Duodenal mucosa (tissue), 2 donors: Measurements from ENCODE around the gene NNT.

Experiments used
- H3K27ac ChIP-seq: one replicate; pipeline ENCODE4 v1.7.0; 2013; ENCODE audit warnings: low read depth, low read length
- H3K27me3 ChIP-seq, 2 donors: one replicate each; pipeline ENCODE4 v1.7.0; 2013; ENCODE audit warnings: low read length in 2 of 2, control low read depth in 1 of 2; ENCODE audit not compliant: insufficient read depth in 2 of 2, control insufficient read depth in 1 of 2
- H3K36me3 ChIP-seq, 2 donors: one replicate each; pipeline ENCODE4 v1.7.0; 2013; ENCODE audit warnings: low read length in 2 of 2, control low read depth in 1 of 2; ENCODE audit not compliant: insufficient read depth in 2 of 2, control insufficient read depth in 1 of 2
- H3K4me1 ChIP-seq, 2 donors: one replicate each; pipeline ENCODE4 v1.7.0; 2013; ENCODE audit warnings: low read length in 2 of 2, control low read depth in 1 of 2; ENCODE audit not compliant: insufficient read depth in 2 of 2, control insufficient read depth in 1 of 2
- H3K4me3 ChIP-seq, 2 donors: one replicate each; pipeline ENCODE4 v1.7.0; 2013; ENCODE audit warnings: low read length in 2 of 2, low read depth in 1 of 2
- H3K9ac ChIP-seq, 2 donors: one replicate each; pipeline ENCODE4 v1.7.0; 2013; ENCODE audit warnings: low read length in 2 of 2, low read depth in 1 of 2
- H3K9me3 ChIP-seq, 2 donors: one replicate each; pipeline ENCODE4 v1.7.0; 2013; ENCODE audit warnings: low read length in 2 of 2, control low read depth in 1 of 2; ENCODE audit not compliant: control insufficient read depth in 1 of 2

NNT gene

DNA sequence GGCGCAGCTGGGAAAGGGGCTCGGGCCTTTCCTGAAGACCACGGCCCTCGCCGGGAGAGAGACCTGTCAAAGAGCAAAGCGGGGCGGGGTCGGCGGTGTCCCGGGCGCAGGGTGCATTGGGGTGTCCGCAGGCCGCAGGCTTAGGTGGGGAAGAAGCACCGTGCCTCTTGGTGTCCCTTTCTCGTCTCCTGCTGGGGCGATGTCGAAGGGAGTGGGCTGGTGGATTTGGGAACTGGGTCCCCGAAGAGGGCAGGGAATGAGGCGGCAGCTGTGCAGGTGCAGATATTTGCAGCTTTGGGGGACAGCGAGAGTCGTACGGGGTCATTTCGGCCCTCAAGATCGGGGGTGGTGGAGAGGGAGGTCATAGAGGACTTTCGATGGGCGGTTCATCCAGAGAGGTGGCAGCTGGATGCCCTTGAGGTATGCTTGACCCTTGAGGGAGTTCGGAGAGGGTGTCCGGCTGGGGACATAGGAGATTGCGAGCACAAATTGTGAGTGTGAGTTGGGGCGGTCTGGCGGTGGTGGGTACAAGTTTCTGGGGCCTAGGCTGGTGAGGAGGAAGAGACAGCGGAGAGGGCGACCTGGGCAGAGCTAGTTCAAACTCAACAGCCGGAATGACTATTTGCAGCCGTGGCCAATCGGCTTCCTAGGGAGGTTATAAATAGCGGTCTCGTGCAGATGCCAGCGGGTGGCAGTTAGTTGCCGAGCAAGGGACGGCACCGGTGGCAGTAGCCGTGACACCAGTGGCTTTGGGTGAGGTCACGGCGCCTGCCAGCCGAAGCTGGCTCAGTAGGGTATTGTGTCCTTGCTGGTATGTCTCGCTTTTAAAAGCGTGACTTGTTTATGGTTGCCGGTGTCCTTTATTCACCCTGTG, 601 bp downstream of the NNT start:
- Histone ChIP-seq H3K9ac (peak overlapping the region; percentile 79 to 88), H3K27me3 (no peaks in the 10 kb centered on the region), H3K36me3 (peaks cover 0 to 3% of the 10 kb centered on the region in 2 donors), H3K4me1 (peaks cover 15 to 16% of the 10 kb centered on the region in 2 donors), H3K4me3 (peak overlapping the region; percentile 88 to 91), H3K27ac (peak overlapping the region; percentile 63), H3K9me3 (no peaks in the 10 kb centered on the region)

DNA sequence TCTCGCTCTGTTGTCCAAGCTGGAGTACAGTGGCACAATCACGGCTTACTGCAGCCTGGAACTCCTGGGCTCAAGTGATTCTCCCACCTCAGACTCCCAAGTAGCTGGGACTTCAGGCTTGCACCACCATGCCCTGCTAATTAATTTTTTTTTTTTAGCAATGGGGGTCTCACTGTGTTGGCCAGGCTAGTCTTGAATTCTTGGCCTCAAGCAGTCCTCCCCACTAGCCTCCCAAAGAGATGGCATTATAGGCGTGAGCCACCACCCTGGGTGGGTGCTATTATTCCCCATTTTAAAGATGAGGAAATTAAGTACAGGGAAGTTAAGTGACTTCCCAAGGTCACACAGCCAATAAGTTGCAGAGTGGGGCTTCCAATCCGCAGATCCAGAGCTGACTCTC, 1.7 kb downstream of the NNT start:
- no peaks in the 10 kb centered on the region for H3K27me3 ChIP-seq
- peaks cover 0 to 6% of the 10 kb centered on the region in 2 donors for H3K36me3 ChIP-seq
- no peaks in the 10 kb centered on the region for H3K9me3 ChIP-seq
- peaks cover 15 to 16% of the 10 kb centered on the region in 2 donors for H3K4me1 ChIP-seq
- no peak overlapping the region for H3K27ac ChIP-seq
- H3K4me3 ChIP-seq, result no peak overlapping the region
- no peak overlapping the region for H3K9ac ChIP-seq

- H3K9me3 ChIP-seq, result no peaks in the 10 kb centered on the region
- H3K9ac ChIP-seq, result no peak overlapping the region
- no peak overlapping the region for H3K4me3 ChIP-seq
- no peak overlapping the region for H3K27ac ChIP-seq
- H3K27me3 ChIP-seq, result no peaks in the 10 kb centered on the region
- H3K36me3 ChIP-seq, result peaks cover 6 to 19% of the 10 kb centered on the region in 2 donors
- peaks cover 15 to 16% of the 10 kb centered on the region in 2 donors for H3K4me1 ChIP-seq
These were observed 3.4 kb downstream of the NNT start for GRCh38 chr5:43606351-43606750.

DNA sequence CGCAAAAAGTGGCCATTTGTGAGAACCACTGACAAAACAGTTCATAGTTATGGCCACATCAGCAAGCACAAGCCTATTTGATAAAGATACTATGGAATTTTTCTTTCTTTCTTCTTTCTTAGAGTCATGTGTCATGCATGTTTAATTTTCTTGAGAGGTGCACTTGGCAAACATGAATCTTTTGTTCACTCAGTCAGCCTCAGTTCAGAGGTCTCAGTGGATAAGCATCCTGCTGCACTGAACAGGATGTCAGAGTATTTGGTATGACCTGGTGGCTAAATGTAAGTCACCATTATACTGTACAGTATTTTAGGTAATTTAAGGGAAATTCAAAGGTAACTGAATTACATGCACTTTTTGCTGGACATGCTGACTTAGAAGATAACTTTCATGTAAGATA, 5.4 kb downstream of the NNT start:
- Histone ChIP-seq H3K27me3 (no peaks in the 10 kb centered on the region), H3K9me3 (no peaks in the 10 kb centered on the region), H3K36me3 (peaks cover 18 to 36% of the 10 kb centered on the region in 2 donors), H3K4me3 (no peak overlapping the region), H3K9ac (no peak overlapping the region), H3K4me1 (peaks cover 6 to 9% of the 10 kb centered on the region in 2 donors), H3K27ac (no peak overlapping the region)

DNA sequence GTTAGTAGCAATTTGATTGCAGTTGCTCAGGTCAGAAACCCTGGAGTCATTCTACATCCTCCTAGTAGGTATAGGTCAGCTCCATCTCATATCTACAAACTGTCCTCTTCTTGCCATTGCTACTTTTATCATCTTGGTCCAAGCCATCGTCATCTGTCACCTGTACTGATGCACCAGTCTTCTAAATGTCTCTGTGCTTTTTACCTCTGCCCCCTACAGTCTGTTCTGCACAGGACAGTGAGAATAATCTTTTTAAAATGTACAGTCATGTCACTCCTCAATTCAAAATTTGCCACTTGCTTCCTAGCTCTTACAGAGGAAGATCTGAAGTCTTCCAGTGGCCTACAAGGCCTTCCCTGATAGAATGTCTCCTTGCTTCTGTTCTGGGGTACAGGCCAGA, 6.8 kb downstream of the NNT start:
- H3K4me3 ChIP-seq, result no peak overlapping the region
- no peaks in the 10 kb centered on the region for H3K27me3 ChIP-seq
- no peaks in the 10 kb centered on the region for H3K4me1 ChIP-seq
- no peak overlapping the region for H3K9ac ChIP-seq
- no peaks in the 10 kb centered on the region for H3K9me3 ChIP-seq
- peaks cover 23 to 46% of the 10 kb centered on the region in 2 donors for H3K36me3 ChIP-seq
- no peak overlapping the region for H3K27ac ChIP-seq

- H3K9me3 ChIP-seq, result no peaks in the 10 kb centered on the region
- no peaks in the 10 kb centered on the region for H3K27me3 ChIP-seq
- no peak overlapping the region for H3K27ac ChIP-seq
- H3K4me1 ChIP-seq, result no peaks in the 10 kb centered on the region
- H3K36me3 ChIP-seq, result peaks cover 32 to 52% of the 10 kb centered on the region in 2 donors
- no peak overlapping the region for H3K4me3 ChIP-seq
- H3K9ac ChIP-seq, result no peak overlapping the region
These were observed 10.4 kb downstream of the NNT start for GRCh38 chr5:43613370-43613769.

DNA sequence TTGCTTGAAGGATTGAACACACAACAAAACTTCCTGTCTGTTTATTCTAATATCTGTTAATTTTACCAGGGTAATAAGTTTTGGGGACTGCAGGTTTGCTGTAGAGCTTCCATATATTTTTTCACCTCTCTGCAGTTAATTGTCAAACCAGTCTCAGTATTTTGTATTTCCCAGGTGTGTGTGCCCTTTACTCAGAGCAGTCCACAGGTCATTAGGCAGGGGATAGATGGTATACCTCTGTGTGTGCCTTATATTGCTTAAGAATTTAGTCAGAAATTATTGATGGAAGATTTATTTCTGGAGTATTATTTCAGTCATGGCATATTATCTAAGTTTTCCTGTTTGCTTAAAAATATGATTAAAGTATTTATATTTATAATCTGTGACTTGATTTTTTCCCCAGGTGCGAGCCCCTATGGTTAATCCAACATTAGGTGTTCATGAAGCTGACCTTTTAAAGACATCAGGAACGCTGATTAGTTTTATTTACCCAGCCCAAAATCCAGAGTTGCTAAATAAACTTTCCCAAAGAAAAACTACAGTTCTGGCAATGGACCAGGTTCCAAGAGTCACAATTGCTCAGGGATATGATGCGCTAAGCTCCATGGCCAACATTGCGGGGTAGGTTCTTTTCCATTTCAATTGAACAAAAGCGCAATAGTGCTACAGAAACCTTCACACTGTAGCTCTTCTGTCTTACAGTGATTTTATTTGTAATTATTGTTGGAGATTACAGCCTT, 12.6 kb downstream of the NNT start:
- H3K27ac ChIP-seq, result no peak overlapping the region
- no peaks in the 10 kb centered on the region for H3K27me3 ChIP-seq
- no peak overlapping the region for H3K9ac ChIP-seq
- H3K4me3 ChIP-seq, result no peak overlapping the region
- peaks cover 29 to 48% of the 10 kb centered on the region in 2 donors for H3K36me3 ChIP-seq
- no peaks in the 10 kb centered on the region for H3K4me1 ChIP-seq
- H3K9me3 ChIP-seq, result no peaks in the 10 kb centered on the region

- peaks cover 26 to 42% of the 10 kb centered on the region in 2 donors for H3K36me3 ChIP-seq
- no peaks in the 10 kb centered on the region for H3K4me1 ChIP-seq
- H3K27me3 ChIP-seq, result no peaks in the 10 kb centered on the region
- no peak overlapping the region for H3K4me3 ChIP-seq
- H3K9ac ChIP-seq, result no peak overlapping the region
- no peak overlapping the region for H3K27ac ChIP-seq
- H3K9me3 ChIP-seq, result no peaks in the 10 kb centered on the region
These were observed 13.6 kb downstream of the NNT start for GRCh38 chr5:43616535-43616934.

GRCh38 chr5:43619380-43619779, 16.4 kb downstream of the NNT start:
- Histone ChIP-seq H3K4me1 (no peaks in the 10 kb centered on the region), H3K9me3 (no peaks in the 10 kb centered on the region), H3K27ac (no peak overlapping the region), H3K36me3 (peaks cover 19 to 29% of the 10 kb centered on the region in 2 donors), H3K27me3 (no peaks in the 10 kb centered on the region), H3K4me3 (no peak overlapping the region), H3K9ac (no peak overlapping the region)

DNA sequence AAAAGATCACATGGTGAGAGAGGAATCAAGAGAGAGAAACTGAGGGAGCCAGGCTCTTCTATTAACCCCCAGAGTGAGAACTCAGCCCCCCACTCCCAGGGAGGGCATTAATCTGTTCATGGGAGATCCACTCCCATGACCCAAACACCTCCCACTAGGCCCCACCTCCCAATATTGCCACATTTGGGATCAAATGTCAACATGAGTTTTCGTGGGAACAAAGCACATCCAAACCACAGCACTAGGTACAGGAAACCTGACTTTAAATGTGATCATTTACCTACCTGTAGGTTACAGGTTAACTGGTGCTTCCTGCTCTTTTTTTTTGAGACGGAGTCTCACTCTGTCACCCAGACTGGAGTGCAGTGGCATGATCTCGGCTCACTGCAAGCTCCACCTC, 16.9 kb downstream of the NNT start:
- Histone ChIP-seq H3K9ac (no peak overlapping the region), H3K27ac (no peak overlapping the region), H3K36me3 (peaks cover 17 to 27% of the 10 kb centered on the region in 2 donors)

More for the DNA sequence above, 16.9 kb downstream of the NNT start:
- H3K4me3 ChIP-seq, result no peak overlapping the region
- H3K27me3 ChIP-seq, result no peaks in the 10 kb centered on the region
- no peaks in the 10 kb centered on the region for H3K9me3 ChIP-seq
- no peaks in the 10 kb centered on the region for H3K4me1 ChIP-seq
